Renal cortex interstitium (tissue), 15 donors: ENCODE measurements around the gene TRIM54. TPM values are rescaled to one million over a fixed set of nuclear protein-coding genes. Genes with fewer than 3 reads are reported as not detected.

Source experiments
- DNase-seq, 11 donors: peaks; one replicate each; pipeline ENCODE4 v3.0.0-alpha.2; 2013; ENCODE audit warnings: low read depth in 9 of 11, low spot score in 4 of 11; ENCODE audit errors: extremely low read depth in 1 of 11
- long read RNA-seq, 16 experiments: transcript quantifications; one replicate each; lab custom pipeline, GENCODE V29; 2026
- polyA plus RNA-seq, 3 donors: library from polyadenylated mRNA; unstranded; fragments of 120-200 nt; gene quantifications; one replicate each; pipeline ENCODE4 v1.2.1, GENCODE V29; 2013; ENCODE audit not compliant: insufficient read length in 3 of 3

The TRIM54 gene
- polyA plus RNA-seq: 1 to 10 TPM; 5.3 to 7.7 (median 5.7) TPM
- long read RNA-seq, donor 1: 0 reads
- long read RNA-seq, donor 2, partial matches to known transcripts: 0 of 1 reads
- long read RNA-seq, donor 2, other reads (novel, unspliced or antisense): 0 of 1 reads
- long read RNA-seq, donor 3, partial matches to known transcripts: 0 of 2 reads
- long read RNA-seq, donor 3, other reads (novel, unspliced or antisense): 0 of 2 reads
- long read RNA-seq, donor 4, partial matches to known transcripts: 0 of 1 reads
- long read RNA-seq, donor 4, other reads (novel, unspliced or antisense): 0 of 1 reads
- long read RNA-seq, donor 5: 0 reads
- long read RNA-seq, donor 6, partial matches to known transcripts: 0 of 1 reads
- long read RNA-seq, donor 6, other reads (novel, unspliced or antisense): 0 of 1 reads
- long read RNA-seq, donor 7: 0 reads
- long read RNA-seq, donor 8, partial matches to known transcripts: 0 of 1 reads
- long read RNA-seq, donor 8, other reads (novel, unspliced or antisense): 0 of 1 reads
- long read RNA-seq, donor 9: 0 reads
- long read RNA-seq, donor 10: 0 reads
- long read RNA-seq, donor 11: 0 reads
- long read RNA-seq, donor 12: 0 reads
- long read RNA-seq, donor 13: 0 reads
- long read RNA-seq, donor 14: 0 reads
- long read RNA-seq, donor 15: 0 reads
- long read RNA-seq, donor 16: 0 reads

GRCh38 chr2:27281855-27282559 lies at the start of gene TRIM54:
TSS of gene TRIM54 (plus strand) at chr2:27282429. CDS start at chr2:27282732, 303 bp downstream.
- no peak for DNase-seq

- no peak for DNase-seq
Observed at GRCh38 chr2:27233341-27233740, 48.9 kb upstream of the TRIM54 start.

GRCh38 chr2:27236136-27236535 lies 46.1 kb upstream of the TRIM54 start:
- DNase-seq: no peak

- no peak for DNase-seq
Observed at GRCh38 chr2:27236626-27237025, 45.6 kb upstream of the TRIM54 start.

GRCh38 chr2:27237341-27237945 lies 44.8 kb upstream of the TRIM54 start:
- DNase-seq: no peak

- DNase-seq: no peak
Observed at GRCh38 chr2:27238976-27239375, 43.3 kb upstream of the TRIM54 start.

GRCh38 chr2:27240406-27240805 lies 41.8 kb upstream of the TRIM54 start:
- DNase-seq: no peak

- DNase-seq: no peak
Observed at GRCh38 chr2:27241761-27242613, 40.2 kb upstream of the TRIM54 start.

- no peak for DNase-seq
Observed at GRCh38 chr2:27242614-27242951, 39.6 kb upstream of the TRIM54 start.

- DNase-seq: no peak
Observed at GRCh38 chr2:27243391-27244130, 38.7 kb upstream of the TRIM54 start.

GRCh38 chr2:27245116-27245515 lies 37.1 kb upstream of the TRIM54 start:
- no peak for DNase-seq

- DNase-seq: no peak
Observed at GRCh38 chr2:27245626-27246025, 36.6 kb upstream of the TRIM54 start.

- DNase-seq: no peak
Observed at GRCh38 chr2:27247893-27248292, 34.3 kb upstream of the TRIM54 start.

- peak in 1 of 11 donors; percentile 33 for DNase-seq
Observed at GRCh38 chr2:27249159-27249890, 32.9 kb upstream of the TRIM54 start.

GRCh38 chr2:27249891-27250651 lies 32.2 kb upstream of the TRIM54 start:
- DNase-seq: peak in 3 of 11 donors; percentile 19 to 42 (median 41)

- no peak for DNase-seq
Observed at GRCh38 chr2:27250652-27251379, 31.4 kb upstream of the TRIM54 start.
